WTC11 (cell line): ENCODE measurements around the gene WNT11. TPM values are rescaled to one million over a fixed set of nuclear protein-coding genes. Genes with fewer than 3 reads are reported as not detected.

Source experiments
- ATAC-seq: fragments of 200-7000 bp; cut with Tn5 transposase; 2 replicates; pipeline ENCODE4 v1.10.0; 2021; ENCODE audit warnings: mild to moderate bottlenecking, moderate library complexity
- CTCF ChIA-PET: fragments of 300-600 bp; sonication (Branson Sonifier 250); formaldehyde crosslinking; loops from one replicate; lab custom pipeline; 2021; ENCODE audit warnings: antibody characterized with exemption; lab: Charles Lee
- POLR2A ChIA-PET: fragments of 350-600 bp; sonication (Branson Sonifier 250); formaldehyde crosslinking; loops from one replicate; lab custom pipeline; 2021; ENCODE audit warnings: antibody characterized with exemption; lab: Charles Lee
- DNase-seq: peaks from one replicate; pipeline ENCODE4 v3.0.0; 2021; ENCODE audit warnings: low spot score
- H3K27ac Mint-ChIP-seq: 2 replicates; pipeline ENCODE4 v1.8.0; 2021; ENCODE audit warnings: mixed read lengths
- H3K27me3 Mint-ChIP-seq: 2 replicates; pipeline ENCODE4 v1.8.0; 2021; ENCODE audit warnings: low read depth, mild to moderate bottlenecking, moderate library complexity, mixed read lengths
- H3K36me3 Mint-ChIP-seq: 2 replicates; pipeline ENCODE4 v1.8.0; 2021; ENCODE audit warnings: mixed read lengths
- H3K4me1 Mint-ChIP-seq: 2 replicates; pipeline ENCODE4 v1.8.0; 2022; ENCODE audit warnings: mixed read lengths
- H3K4me3 Mint-ChIP-seq: 2 replicates; pipeline ENCODE4 v1.8.0; 2021; ENCODE audit warnings: mild to moderate bottlenecking, moderate library complexity, mixed read lengths
- H3K9me3 Mint-ChIP-seq: 2 replicates; pipeline ENCODE4 v1.8.0; 2021; ENCODE audit warnings: mixed read lengths
- ATF1 ChIP-seq: sonication (generic); formaldehyde crosslinking; IDR thresholded peaks from 2 replicates; pipeline ENCODE4 v1.8.1; 2023; ENCODE audit warnings: mild to moderate bottlenecking, moderate library complexity, missing genetic modification reagents
- ATF3 ChIP-seq: sonication (generic); formaldehyde crosslinking; conservative IDR thresholded peaks from 2 replicates; pipeline ENCODE4 v1.8.1; 2022; ENCODE audit warnings: mild to moderate bottlenecking, missing genetic modification reagents
- ATF6 ChIP-seq: sonication (generic); formaldehyde crosslinking; IDR thresholded peaks from 2 replicates; pipeline ENCODE4 v1.8.1; 2023; ENCODE audit warnings: mild to moderate bottlenecking, missing genetic modification reagents
- ERG ChIP-seq: fragments of 250-450 bp; sonication (Bioruptor Pico); IDR thresholded peaks from 2 replicates; pipeline ENCODE4 v1.8.0; 2021; ENCODE audit warnings: mild to moderate bottlenecking
- FOXK1 ChIP-seq: sonication (generic); formaldehyde crosslinking; IDR thresholded peaks from 2 replicates; pipeline ENCODE4 v1.8.0; 2022; ENCODE audit warnings: mild to moderate bottlenecking, moderate library complexity, missing genetic modification reagents
- FOXP1 ChIP-seq: sonication (generic); formaldehyde crosslinking; IDR thresholded peaks from 2 replicates; pipeline ENCODE4 v1.8.0; 2022; ENCODE audit warnings: missing genetic modification reagents, mild to moderate bottlenecking, moderate library complexity, borderline replicate concordance
- FOXP4 ChIP-seq: sonication (generic); formaldehyde crosslinking; IDR thresholded peaks from 2 replicates; pipeline ENCODE4 v1.8.0; 2022; ENCODE audit warnings: mild to moderate bottlenecking, missing genetic modification reagents
- GABPB1 ChIP-seq: sonication (generic); formaldehyde crosslinking; IDR thresholded peaks from 2 replicates; pipeline ENCODE4 v1.8.1; 2023; ENCODE audit warnings: mild to moderate bottlenecking, missing genetic modification reagents
- MAX ChIP-seq: sonication (generic); formaldehyde crosslinking; IDR thresholded peaks from 2 replicates; pipeline ENCODE4 v1.8.0; 2022; ENCODE audit warnings: mild to moderate bottlenecking, missing genetic modification reagents
- MLX ChIP-seq: sonication (generic); formaldehyde crosslinking; IDR thresholded peaks from 2 replicates; pipeline ENCODE4 v1.8.1; 2023; ENCODE audit warnings: mild to moderate bottlenecking, missing genetic modification reagents, moderate library complexity
- MYBL2 ChIP-seq: sonication (generic); formaldehyde crosslinking; IDR thresholded peaks from 2 replicates; pipeline ENCODE4 v1.8.1; 2023; ENCODE audit warnings: mild to moderate bottlenecking, moderate library complexity, missing genetic modification reagents
- NFATC4 ChIP-seq: fragments of 250-450 bp; sonication (Bioruptor Pico); IDR thresholded peaks from 2 replicates; pipeline ENCODE4 v1.9.0; 2021; ENCODE audit warnings: mild to moderate bottlenecking
- NR1H2 ChIP-seq: sonication (generic); formaldehyde crosslinking; IDR thresholded peaks from 2 replicates; pipeline ENCODE4 v1.9.0; 2021; ENCODE audit warnings: mild to moderate bottlenecking, moderate library complexity, missing genetic modification reagents
- OVOL2 ChIP-seq: fragments of 250-450 bp; sonication (Bioruptor Pico); IDR thresholded peaks from 2 replicates; pipeline ENCODE4 v1.9.0; 2021; ENCODE audit warnings: mild to moderate bottlenecking, borderline replicate concordance
- PREB ChIP-seq: sonication (generic); formaldehyde crosslinking; IDR thresholded peaks from 2 replicates; pipeline ENCODE4 v1.8.1; 2022; ENCODE audit warnings: mild to moderate bottlenecking, missing genetic modification reagents, moderate library complexity, borderline replicate concordance
- SOX15 ChIP-seq: fragments of 250-450 bp; sonication (Bioruptor Pico); IDR thresholded peaks from 2 replicates; pipeline ENCODE4 v1.9.0; 2021; ENCODE audit warnings: mild to moderate bottlenecking
- TEAD1 ChIP-seq: sonication (generic); formaldehyde crosslinking; IDR thresholded peaks from 2 replicates; pipeline ENCODE4 v1.8.0; 2022; ENCODE audit warnings: mild to moderate bottlenecking, missing genetic modification reagents
- USF1 ChIP-seq: sonication (generic); formaldehyde crosslinking; IDR thresholded peaks from 2 replicates; pipeline ENCODE4 v1.8.0; 2022; ENCODE audit warnings: mild to moderate bottlenecking, missing genetic modification reagents
- ZBTB43 ChIP-seq: sonication (generic); formaldehyde crosslinking; IDR thresholded peaks from 2 replicates; pipeline ENCODE4 v1.8.1; 2023; ENCODE audit warnings: mild to moderate bottlenecking, missing genetic modification reagents
- ZNF138 ChIP-seq: sonication (generic); formaldehyde crosslinking; conservative IDR thresholded peaks from 2 replicates; pipeline ENCODE4 v1.8.1; 2022; ENCODE audit warnings: mild to moderate bottlenecking, moderate library complexity, missing genetic modification reagents
- ZNF281 ChIP-seq: sonication (generic); formaldehyde crosslinking; IDR thresholded peaks from 2 replicates; pipeline ENCODE4 v1.8.0; 2023; ENCODE audit warnings: mild to moderate bottlenecking, missing genetic modification reagents
- ZNF317 ChIP-seq: sonication (generic); formaldehyde crosslinking; IDR thresholded peaks from 2 replicates; pipeline ENCODE4 v1.8.1; 2023; ENCODE audit warnings: low read depth, mild to moderate bottlenecking, moderate library complexity, missing genetic modification reagents, borderline replicate concordance
- ZNF396 ChIP-seq: fragments of 250-450 bp; sonication (Bioruptor Pico); IDR thresholded peaks from 2 replicates; pipeline ENCODE4 v1.8.0; 2021; ENCODE audit warnings: mild to moderate bottlenecking, moderate library complexity, borderline replicate concordance
- total RNA-seq: library from RNA; stranded (reverse); gene quantifications from 3 replicates; pipeline ENCODE4 v1.2.3, GENCODE V29; 2021

Gene WNT11
- total RNA-seq, 1 experiment from 2014 or later = 0.79 TPM

- H3K27me3 Mint-ChIP-seq = no peaks in the 10 kb centered on the region
- H3K4me3 Mint-ChIP-seq = no peak overlapping the region
- H3K36me3 Mint-ChIP-seq = no peaks in the 10 kb centered on the region
- CTCF ChIA-PET = interaction anchor here (1.1 to 6.1 kb wide), 5 partner anchors 23 to 512 kb away, joined by 3 to 48 read pairs (median 3); partner anchors contain the start of gene WNT11
- 0 out of 2 replicates have a peak, but pooled peaks cover 4% of the 10 kb centered on the region for H3K4me1 Mint-ChIP-seq
- H3K27ac Mint-ChIP-seq = no peak overlapping the region
- DNase-seq (no peak), ATAC-seq (no peak)
- POLR2A ChIA-PET = no interaction called here
- no peaks in the 10 kb centered on the region for H3K9me3 Mint-ChIP-seq
- TF ChIP-seq SOX15 = no peak
- no peak for TF ChIP-seq ZBTB43 (CRISPR knock-in tag)
- no peak for TF ChIP-seq GABPB1 (CRISPR knock-in tag)
- no peak for TF ChIP-seq ERG (CRISPR knock-in tag)
- no peak for TF ChIP-seq MYBL2 (CRISPR knock-in tag)
- no peak for TF ChIP-seq ATF6 (CRISPR knock-in tag)
- no peak for TF ChIP-seq ZNF138
- TF ChIP-seq ZNF281 (CRISPR knock-in tag) = no peak
- no peak for TF ChIP-seq NR1H2 (CRISPR knock-in tag)
- TF ChIP-seq NFATC4 = no peak
- no peak for TF ChIP-seq PREB (CRISPR knock-in tag)
- TF ChIP-seq ZNF317 (CRISPR knock-in tag) = no peak
- no peak for TF ChIP-seq TEAD1 (CRISPR knock-in tag)
- no peak for TF ChIP-seq MAX (CRISPR knock-in tag)
- TF ChIP-seq FOXP1 (CRISPR knock-in tag) = no peak
- TF ChIP-seq, all 79 proteins: peak for 0
Measured at GRCh38 chr11:76185511-76185910, 20.8 kb downstream of the WNT11 start.

- Mint-ChIP-seq H3K27me3 (no peaks in the 10 kb centered on the region), H3K4me1 (0 out of 2 replicates have a peak, but pooled peaks cover 4% of the 10 kb centered on the region), H3K27ac (no peak overlapping the region), H3K36me3 (no peaks in the 10 kb centered on the region), H3K9me3 (no peaks in the 10 kb centered on the region), H3K4me3 (no peak overlapping the region)
- POLR2A ChIA-PET = no interaction called here
- ATAC-seq (no peak; the same call in 1 of the 2 replicates), DNase-seq (no peak)
- CTCF ChIA-PET = interaction anchor here (1.1 to 6.1 kb wide), 3 partner anchors 24 to 134 kb away, joined by 3 to 48 read pairs (median 21); partner anchors contain the start of gene WNT11
- TF ChIP-seq MYBL2 (CRISPR knock-in tag) = no peak
- no peak for TF ChIP-seq NFATC4
- TF ChIP-seq ATF1 (CRISPR knock-in tag) = no peak
- no peak for TF ChIP-seq OVOL2 (CRISPR knock-in tag)
- no peak for TF ChIP-seq ZNF396 (CRISPR knock-in tag)
- no peak for TF ChIP-seq USF1
- TF ChIP-seq ATF3 (CRISPR knock-in tag) = no peak
- no peak for TF ChIP-seq FOXK1
- TF ChIP-seq MLX = no peak
- TF ChIP-seq FOXP4 (CRISPR knock-in tag) = no peak
Measured at GRCh38 chr11:76184551-76184993, 21.7 kb downstream of the WNT11 start.
